Ureter (tissue), 1 donor: ENCODE measurements around the gene CCDC149. TPM values are rescaled to one million over a fixed set of nuclear protein-coding genes. Genes with fewer than 3 reads are reported as not detected.
"Not testable (repeated sequence)": the region's sequence is repeated elsewhere in the genome, so short reads cannot be mapped to it uniquely, and the experiment has no call there.

Source experiments
- DNase-seq: peaks from one replicate; pipeline ENCODE4 v3.0.0-alpha.2; 2020; ENCODE audit warnings: low spot score
- total RNA-seq: library from RNA; stranded (reverse); gene quantifications from one replicate; pipeline ENCODE4 v1.2.4, GENCODE V29; 2023
- donor health status: DM: yes; HTN: yes; CAD: no.

CCDC149 gene
- total RNA-seq, 1 donor from 2014 or later, result 25.5 TPM

DNA sequence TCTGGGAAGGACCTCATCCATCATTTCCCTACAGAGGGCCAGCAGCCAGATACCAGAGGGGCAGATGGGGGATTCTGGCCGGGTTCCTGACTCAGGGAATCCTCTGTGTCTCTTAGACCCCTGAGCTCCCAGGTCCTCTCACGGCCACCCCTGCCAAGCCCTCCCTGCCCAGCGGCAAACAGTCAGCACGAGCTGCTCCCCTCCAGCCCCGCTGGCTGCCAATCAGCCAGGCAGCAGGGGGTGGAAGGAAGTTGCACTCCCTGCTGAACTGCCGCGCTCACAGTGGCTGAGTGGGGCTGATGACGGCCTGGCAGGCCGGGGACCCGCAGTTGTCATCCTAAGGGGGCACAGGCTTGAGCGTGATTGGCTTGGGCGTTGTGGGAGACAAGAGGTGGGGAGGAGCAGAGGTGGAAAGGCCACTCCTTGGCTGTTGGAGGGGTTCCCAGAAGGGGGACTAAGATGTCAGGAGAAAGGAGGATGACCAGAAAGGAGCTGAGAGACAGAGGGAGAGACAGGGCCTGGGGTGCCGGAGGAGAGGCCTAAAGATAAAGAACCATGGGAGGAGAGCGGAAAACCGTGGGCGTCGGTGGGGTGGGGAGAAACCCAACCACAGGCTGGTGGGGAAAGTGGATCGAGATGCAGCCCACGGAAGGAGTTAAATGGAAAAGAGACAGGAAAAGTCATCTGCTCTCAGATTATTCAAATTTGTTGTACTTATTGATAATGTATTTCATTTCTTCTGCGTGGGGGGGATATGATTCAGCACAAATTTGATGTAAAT lies 4.4 kb upstream of the CCDC149 start:
- no peak for DNase-seq

GRCh38 chr4:24915121-24915922 lies 2.5 kb upstream of the CCDC149 start:
- no peak for DNase-seq

GRCh38 chr4:24914460-24914859 lies 1.6 kb upstream of the CCDC149 start:
- DNase-seq, result no peak

DNA sequence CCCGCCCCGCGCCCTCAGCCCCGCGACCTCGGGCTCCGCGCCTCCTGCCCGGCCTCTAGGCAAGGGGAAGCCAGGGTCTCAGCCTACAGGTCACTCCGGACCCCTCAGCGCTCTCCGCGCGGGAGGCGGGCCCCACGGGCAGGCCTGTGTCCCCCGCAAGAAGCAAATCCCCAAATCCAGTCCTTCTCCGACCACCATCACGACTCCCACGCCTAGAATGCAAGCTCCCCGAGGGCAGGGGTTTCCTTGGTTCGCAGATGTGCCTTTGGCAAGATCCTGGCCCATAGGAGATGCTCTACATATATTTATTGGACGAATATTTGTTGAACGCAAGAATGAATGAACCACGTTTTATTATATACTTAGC lies 260 bp upstream of the CCDC149 start:
- no peak for DNase-seq

DNA sequence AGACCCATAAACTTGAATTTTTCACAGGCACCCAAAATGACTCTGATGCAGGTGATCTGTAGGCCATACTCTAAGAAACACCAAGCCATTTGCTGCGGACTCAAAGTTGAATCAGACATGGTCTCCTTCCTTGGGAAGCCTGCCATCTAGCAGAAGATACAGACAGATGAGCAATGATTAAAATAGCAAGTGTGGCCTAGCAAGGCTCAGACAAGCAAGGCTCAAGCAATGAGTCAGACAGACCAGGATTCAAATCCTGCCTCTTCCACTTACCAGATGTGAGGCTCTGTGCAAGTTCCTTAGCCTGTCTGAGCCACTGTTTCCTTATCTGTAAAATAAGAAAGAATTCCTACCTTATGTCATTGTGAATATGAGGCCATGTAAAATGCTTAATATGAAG lies 2.3 kb downstream of the CCDC149 start:
- DNase-seq, result no peak

GRCh38 chr4:24909606-24910005 lies 3.2 kb downstream of the CCDC149 start:
- DNase-seq, result not testable (repeated sequence)

DNA sequence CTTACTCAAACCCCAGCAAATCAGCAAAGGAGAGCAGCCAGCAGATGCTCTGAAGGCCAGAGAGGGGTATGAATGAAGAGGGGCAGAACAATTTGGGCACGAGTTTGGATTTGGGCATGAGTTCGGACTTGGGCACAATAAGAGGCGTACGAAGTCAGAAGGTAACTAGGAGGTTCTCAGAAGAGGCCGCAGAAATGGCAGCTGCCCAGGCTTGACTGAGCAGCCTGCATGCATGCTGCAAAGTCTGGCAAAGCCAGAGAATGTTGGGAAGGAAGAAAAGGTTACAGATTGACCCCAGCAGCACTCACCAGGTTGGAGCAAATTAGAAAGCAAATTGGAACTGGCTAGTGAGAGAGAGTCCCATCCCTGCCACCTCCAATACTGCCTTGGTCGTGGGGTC lies 15.2 kb downstream of the CCDC149 start:
- DNase-seq, result no peak

DNA sequence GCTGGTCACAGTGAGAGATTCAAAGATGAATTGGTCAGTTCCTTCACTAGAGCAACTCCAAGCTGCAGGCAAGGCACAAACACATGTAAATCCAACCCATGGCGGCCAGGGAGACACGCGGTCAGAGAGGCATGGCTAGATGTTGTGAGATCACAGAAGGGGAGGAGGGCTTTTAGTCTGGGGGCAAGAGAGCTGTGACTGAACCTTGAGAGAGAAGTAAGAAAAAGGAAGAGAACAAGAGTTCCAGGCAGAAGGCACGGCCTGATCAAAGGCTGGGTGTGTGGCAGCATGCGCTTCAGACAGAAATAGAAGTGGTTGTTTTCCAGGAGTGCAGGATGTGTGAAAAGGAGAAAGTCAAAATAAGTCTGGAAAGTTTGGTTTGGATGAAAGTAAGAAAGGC lies 15.9 kb downstream of the CCDC149 start:
- DNase-seq, result no peak

DNA sequence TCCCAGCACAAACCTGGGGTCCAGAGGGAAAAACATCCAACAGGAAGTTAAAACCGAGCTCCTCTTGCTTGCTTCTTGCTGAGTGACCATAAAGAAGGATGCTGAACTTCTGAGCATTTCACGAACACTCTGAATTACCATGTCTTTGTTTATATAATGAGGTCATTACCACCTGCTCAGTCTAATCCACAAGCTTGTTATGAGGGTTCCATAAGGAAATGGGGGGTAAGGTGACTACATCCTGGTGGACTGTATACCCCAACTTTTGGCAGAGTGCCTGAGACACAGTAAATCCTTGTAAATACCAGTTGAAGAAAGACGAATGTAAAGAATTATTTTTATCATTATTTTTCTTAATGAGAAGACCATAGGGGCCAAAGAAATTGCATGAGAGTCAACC lies 16.8 kb downstream of the CCDC149 start:
- no peak for DNase-seq

GRCh38 chr4:24895461-24895860 lies 17.4 kb downstream of the CCDC149 start:
- DNase-seq, result no peak

- no peak for DNase-seq
Observed at GRCh38 chr4:24894846-24895245, 18.0 kb downstream of the CCDC149 start.

GRCh38 chr4:24894243-24894642 lies 18.6 kb downstream of the CCDC149 start:
- no peak for DNase-seq

GRCh38 chr4:24892778-24893177 lies 20.1 kb downstream of the CCDC149 start:
- DNase-seq, result no peak

DNA sequence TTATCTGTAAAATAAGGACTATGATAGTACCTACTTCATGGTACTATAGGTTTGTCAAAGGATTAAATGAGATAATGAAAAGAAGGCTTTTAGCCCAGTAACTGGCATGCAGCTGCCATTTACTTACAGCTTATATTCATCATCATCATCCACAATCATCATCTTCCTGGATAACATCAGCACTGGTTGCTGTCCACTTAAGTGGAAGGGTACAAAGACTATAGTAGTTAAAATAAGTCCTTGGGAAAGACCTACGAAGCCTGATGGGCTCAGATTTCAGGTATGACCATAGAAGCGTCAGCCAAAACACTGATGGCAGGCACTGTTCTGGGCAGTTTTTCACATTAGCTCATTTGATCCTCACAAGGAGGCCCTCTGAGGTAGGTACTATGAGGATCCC lies 20.6 kb downstream of the CCDC149 start:
- DNase-seq, result no peak

- DNase-seq, result no peak
Observed at GRCh38 chr4:24890561-24891126, 22.2 kb downstream of the CCDC149 start.

GRCh38 chr4:24889991-24890390 lies 22.9 kb downstream of the CCDC149 start:
- no peak for DNase-seq

DNA sequence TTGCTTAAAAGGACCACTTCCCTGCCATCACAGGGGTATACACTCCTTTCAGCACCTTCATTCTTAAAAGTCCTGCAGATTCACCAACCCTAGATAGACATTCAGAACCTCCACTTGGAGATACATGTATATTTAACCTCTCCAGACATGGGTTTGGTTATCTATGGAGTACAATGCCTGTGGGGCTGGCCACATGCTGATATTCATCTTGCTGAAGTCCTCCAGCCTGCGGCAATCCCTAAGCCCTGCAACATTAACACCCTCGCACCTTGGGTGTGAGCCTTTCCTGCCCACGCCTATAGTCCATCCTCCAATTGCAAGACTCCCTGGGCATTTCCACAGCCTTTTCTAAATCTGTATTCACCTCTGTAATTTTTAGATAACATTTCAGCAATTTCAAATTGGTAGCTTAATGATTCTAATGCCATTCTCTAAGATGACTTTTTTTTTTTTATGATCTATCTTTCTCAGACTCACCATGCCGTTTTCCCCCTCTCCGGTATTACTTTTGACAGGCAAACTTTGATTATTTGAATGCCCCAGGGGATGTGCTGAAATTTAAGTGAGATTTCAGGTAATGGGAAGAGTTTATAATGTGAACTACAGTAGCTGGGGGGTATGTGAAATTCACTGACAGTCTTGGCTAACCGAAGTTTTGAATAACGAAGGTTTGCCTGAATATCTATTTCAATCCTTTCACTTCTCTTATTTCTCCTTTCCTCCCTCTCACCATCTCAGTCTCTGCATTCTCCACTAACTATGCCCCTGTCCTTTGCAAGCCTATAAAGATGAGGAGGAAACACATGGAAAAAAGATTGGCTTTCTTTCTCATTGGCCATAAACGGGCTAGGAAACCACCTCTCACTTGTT lies 24.1 kb downstream of the CCDC149 start:
- DNase-seq, result no peak

DNA sequence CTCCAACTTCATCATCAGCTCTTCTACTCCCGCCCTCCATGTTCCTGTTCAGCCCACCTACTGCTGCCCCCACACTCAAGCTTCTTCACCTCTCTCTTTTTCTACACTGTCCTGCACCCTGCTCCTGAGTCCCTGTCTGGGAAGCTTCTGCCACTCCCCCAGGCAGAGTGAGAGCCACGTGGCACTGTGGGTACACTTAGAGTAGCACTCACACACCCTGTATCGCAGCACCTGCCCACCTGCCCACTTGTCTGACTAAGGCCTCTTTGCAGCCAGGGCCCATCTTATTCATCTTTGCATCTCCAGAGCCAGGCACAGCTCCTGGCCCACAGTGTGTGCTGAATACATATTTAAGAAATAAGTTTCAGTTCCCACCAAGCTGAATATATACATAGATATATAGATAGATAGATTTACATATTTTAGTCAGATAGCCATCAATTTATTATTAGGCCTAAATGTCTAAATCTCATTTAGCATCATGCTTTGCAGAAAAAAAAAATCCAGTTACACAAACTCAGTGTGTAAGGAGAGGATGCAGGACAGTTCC lies 24.9 kb downstream of the CCDC149 start:
- DNase-seq, result no peak

DNA sequence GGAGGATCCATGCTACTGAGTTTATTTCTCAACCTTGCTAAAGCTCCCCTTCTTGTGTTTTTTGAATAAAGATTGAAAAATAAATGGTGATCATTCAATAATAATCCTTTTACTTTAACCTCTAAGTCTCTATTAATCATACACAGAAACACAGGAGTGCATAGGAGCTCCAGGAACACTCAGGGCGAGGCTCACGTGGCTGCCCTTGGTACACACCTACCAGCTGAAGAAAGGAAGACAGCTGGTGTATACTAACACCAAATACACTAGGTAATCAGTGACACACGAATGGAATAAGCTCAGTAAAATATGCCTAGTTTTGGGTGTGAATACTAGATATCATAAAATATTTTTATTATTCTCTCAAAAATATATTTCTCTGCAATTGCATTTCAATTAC lies 26.2 kb downstream of the CCDC149 start:
- no peak for DNase-seq

- DNase-seq, result no peak
Observed at GRCh38 chr4:24885342-24885741, 27.5 kb downstream of the CCDC149 start.

DNA sequence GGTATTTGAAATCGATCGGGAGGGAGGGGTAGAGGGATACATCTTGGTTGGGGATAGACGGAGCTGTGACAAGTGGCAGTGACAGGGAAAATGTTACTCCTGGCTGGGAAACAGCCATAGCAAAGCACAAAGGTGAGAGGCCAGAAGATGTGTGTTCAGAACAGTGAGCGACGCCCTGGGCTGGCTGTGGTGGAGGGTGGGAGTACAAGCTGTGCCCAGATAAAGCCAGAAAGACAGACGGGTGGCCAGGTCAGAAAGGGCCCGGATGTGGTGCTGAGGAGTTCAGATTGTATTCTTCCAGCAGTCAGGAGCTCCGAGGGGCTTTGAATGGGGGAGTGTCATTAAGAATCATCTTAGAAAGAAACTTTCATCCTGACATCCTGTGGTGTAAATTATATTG lies 27.9 kb downstream of the CCDC149 start:
- no peak for DNase-seq
